Body of pancreas (tissue), 4 donors: ENCODE measurements around the gene CPT1B. TPM values are rescaled to one million over a fixed set of nuclear protein-coding genes. Genes with fewer than 3 reads are reported as not detected.

Source experiments
- ATAC-seq: fragments of 150-250 bp; one replicate; pipeline ENCODE4 v1.9.1; 2016
- DNase-seq, 4 donors: peaks; one replicate each; pipeline ENCODE4 v3.0.0-alpha.2; 2019
- H3K27ac ChIP-seq, 4 donors: fragments of 200-600 bp; sonication (generic); 1 replicate in 3 of 4; 2 replicates in 1 of 4; pipeline versions ENCODE4 v1.5.1 to v1.6.1; 2016 to 2019; ENCODE audit warnings: mild to moderate bottlenecking in 1 of 4, mixed read lengths in 1 of 4, moderate library complexity in 1 of 4
- H3K27me3 ChIP-seq, 2 donors: fragments of 200-600 bp; sonication (generic); one replicate each; pipeline ENCODE4 v1.6.0; 2016; ENCODE audit warnings: mild to moderate bottlenecking in 1 of 2
- H3K36me3 ChIP-seq, 2 donors: fragments of 200-600 bp; sonication (generic); replicated peaks in 1 of 2; 2 replicates each; pipeline ENCODE4 v1.5.1; 2016; ENCODE audit warnings: low read depth in 2 of 2; ENCODE audit not compliant: insufficient read depth in 1 of 2
- H3K4me1 ChIP-seq: fragments of 200-600 bp; sonication (generic); one replicate; pipeline ENCODE4 v1.6.0; 2016
- H3K4me3 ChIP-seq, 2 donors: fragments of 200-600 bp; sonication (generic); 1 replicate in 1 of 2; 2 replicates in 1 of 2; pipeline ENCODE4 v1.5.1; 2016 to 2019
- H3K9me3 ChIP-seq, 3 donors: fragments of 200-600 bp; sonication (generic); 1 replicate in 2 of 3; 2 replicates in 1 of 3; pipeline ENCODE4 v1.5.1; 2016
- POLR2A ChIP-seq, 3 donors: fragments of 450-650 bp; IDR thresholded peaks; one replicate each; pipeline ENCODE4 v1.6.1; 2016; ENCODE audit warnings: antibody characterized with exemption in 3 of 3, mild to moderate bottlenecking in 2 of 3
- WGBS, 2 donors: methylation state at CpG; one replicate each; pipeline ENCODE4 v1.1.5; 2017; 5-methylcytosine and 5-hydroxymethylcytosine counted together
- intact Hi-C: fragments of 100-400 bp; cut with DNase I; formaldehyde crosslinking; loops from one replicate; pipeline ENCODE4 v1.15.1; 2023
- total RNA-seq, 2 donors: library from RNA; depleted of rRNA; stranded (reverse); fragments of >200 nt; gene quantifications; one replicate each; pipeline ENCODE4 v1.1.0, GENCODE V29; 2016
- TF ChIP-seq, protein P1 (sequence below), 7 experiments: fragments of 450-650 bp in 4 of 7; fragments of 200-600 bp in 3 of 7; sonication (generic) in 3 of 7; IDR thresholded peaks; one replicate each; pipeline ENCODE4 v1.5.1; 2016 to 2019; ENCODE audit warnings: antibody characterized with exemption in 7 of 7

The CPT1B gene
- total RNA-seq, 2 donors from 2014 or later = 8.3 to 34.9 TPM

DNA sequence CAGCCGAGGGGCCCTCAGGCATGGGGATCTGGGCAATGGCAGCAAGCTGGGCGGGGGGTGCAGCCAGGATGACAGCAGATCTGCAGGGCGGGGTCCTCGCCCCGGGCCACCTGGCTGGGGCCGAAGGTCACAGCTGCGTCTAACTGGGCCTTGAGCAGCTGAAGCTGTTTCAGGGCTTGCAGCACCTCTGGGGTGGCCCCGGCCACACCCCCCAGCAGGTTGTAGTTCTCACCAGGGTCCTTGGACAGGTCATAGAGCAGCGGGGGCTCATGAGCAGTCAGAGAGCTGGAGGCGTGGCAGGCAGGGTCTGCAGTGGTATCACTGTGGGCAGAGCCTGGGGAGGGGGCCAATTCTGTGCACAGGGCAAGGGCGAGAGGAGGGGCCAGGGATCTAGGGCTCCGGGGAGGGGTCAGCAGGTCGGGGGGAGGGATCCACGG, 46.9 kb upstream of the CPT1B start:
- TF ChIP-seq, protein P1, sequence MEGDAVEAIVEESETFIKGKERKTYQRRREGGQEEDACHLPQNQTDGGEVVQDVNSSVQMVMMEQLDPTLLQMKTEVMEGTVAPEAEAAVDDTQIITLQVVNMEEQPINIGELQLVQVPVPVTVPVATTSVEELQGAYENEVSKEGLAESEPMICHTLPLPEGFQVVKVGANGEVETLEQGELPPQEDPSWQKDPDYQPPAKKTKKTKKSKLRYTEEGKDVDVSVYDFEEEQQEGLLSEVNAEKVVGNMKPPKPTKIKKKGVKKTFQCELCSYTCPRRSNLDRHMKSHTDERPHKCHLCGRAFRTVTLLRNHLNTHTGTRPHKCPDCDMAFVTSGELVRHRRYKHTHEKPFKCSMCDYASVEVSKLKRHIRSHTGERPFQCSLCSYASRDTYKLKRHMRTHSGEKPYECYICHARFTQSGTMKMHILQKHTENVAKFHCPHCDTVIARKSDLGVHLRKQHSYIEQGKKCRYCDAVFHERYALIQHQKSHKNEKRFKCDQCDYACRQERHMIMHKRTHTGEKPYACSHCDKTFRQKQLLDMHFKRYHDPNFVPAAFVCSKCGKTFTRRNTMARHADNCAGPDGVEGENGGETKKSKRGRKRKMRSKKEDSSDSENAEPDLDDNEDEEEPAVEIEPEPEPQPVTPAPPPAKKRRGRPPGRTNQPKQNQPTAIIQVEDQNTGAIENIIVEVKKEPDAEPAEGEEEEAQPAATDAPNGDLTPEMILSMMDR (IDR thresholded peaks at IDR 0.05) = no peak
- TF ChIP-seq POLR2A (IDR thresholded peaks at IDR 0.05) = no peak
- H3K27me3 ChIP-seq = no peaks in the 10 kb centered on the region
- intact Hi-C loops = no loop called here
- H3K36me3 ChIP-seq = no peaks in the 10 kb centered on the region
- H3K4me1 ChIP-seq = peaks cover 53% of the 10 kb centered on the region
- DNase-seq = no peak
- no peaks in the 10 kb centered on the region for H3K9me3 ChIP-seq
- WGBS, 2 donors = 85 to 100% methylated on average over 2 to 13 of the region's 14 CpGs
- H3K4me3 ChIP-seq = no peak overlapping the region
- no peak overlapping the region for H3K27ac ChIP-seq
- no peak for ATAC-seq

DNA sequence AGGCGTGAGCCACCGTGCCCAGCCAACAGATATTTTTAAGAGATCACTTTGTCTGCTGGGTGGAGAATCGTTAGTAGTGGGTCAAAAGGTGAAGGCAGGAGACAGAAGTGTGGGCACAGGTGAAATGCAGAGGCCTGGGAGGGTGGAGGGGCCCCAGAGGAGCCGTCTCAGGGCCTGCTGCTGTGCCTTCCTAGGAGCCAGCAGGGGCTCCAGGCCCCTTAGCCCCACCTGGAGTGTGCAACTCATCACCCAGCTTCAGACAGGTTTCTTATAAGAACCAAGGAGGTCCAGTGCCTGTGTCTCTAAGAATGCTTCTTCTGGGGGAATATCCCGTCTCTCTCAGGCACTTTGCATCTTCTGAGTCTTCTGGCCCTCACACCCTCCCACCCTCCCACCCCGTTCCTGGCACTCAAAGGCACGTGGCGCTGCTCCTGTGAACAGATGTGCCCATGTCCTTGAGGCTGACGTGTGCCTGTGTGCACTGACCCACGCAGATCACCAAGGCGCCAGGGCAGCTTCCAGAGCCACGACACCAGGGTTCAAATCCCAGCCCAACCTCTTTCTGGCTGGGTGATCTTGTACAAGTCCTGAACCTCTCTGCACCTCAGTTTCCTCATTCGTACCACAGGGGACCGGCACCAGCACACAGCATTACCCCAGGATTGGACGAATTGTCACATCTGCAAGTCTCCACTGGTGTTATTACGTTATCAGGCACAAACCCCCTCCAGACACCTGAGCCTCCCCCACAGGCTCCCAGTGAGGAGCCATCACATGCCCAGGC, 46.3 kb upstream of the CPT1B start:
- no peaks in the 10 kb centered on the region for H3K27me3 ChIP-seq
- DNase-seq (no peak), ATAC-seq (no peak)
- no peaks in the 10 kb centered on the region for H3K36me3 ChIP-seq
- TF ChIP-seq POLR2A (IDR thresholded peaks at IDR 0.05) = no peak
- TF ChIP-seq, protein P1 (IDR thresholded peaks at IDR 0.05) = no peak
- no peak overlapping the region for H3K4me3 ChIP-seq
- 74 to 75% methylated on average over 15 to 16 of the region's 16 CpGs for WGBS, 2 donors
- peak overlapping the region in 1 of 4 donors; percentile 5 for H3K27ac ChIP-seq
- intact Hi-C loops = no loop called here
- peaks cover 57% of the 10 kb centered on the region for H3K4me1 ChIP-seq
- no peaks in the 10 kb centered on the region for H3K9me3 ChIP-seq

DNA sequence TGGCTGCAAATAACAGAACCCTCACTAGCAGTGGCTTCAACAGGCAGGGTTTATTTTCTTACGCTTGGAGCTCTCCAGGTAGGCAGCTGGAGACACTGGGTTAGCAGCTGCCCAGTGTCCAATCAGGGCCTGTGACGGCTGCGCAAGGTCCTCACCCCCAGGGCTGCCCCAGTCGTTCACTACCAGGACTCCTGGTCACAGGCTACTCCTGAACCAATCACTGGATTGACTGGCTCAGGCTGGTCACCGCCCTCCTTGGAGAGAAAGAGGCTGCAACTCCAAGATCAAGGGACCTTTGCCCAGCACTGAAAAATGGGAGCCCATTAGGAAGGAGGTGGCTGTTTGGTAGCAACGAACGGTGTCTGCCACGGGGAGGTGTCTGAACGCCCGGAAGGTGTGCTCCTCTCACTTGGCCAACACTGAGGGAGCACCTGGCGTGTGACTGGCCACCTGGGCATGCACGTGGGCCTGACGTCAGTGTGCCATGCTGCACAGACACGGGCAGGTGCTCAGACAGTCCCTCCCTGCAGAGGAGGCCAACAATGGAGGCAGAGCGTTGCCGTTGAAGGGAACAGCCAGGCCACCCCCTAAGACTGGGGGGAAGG, 44.6 kb upstream of the CPT1B start:
- Histone ChIP-seq H3K4me3 (no peak overlapping the region), H3K27me3 (no peaks in the 10 kb centered on the region), H3K36me3 (no peaks in the 10 kb centered on the region), H3K4me1 (peaks cover 50% of the 10 kb centered on the region), H3K27ac (peak overlapping the region; percentile 86 to 95 (median 92)), H3K9me3 (no peaks in the 10 kb centered on the region)
- WGBS, 2 donors = 40 to 43% methylated on average over 10 to 16 of the region's 16 CpGs
- DNase-seq = peak; percentile 91 to 96 (median 95)
- peak; percentile 86 for ATAC-seq
- TF ChIP-seq, protein P1 (IDR thresholded peaks at IDR 0.05) = peak in 3 of 7 experiments; percentile 11 to 41 (median 24)
- peak; percentile 64 to 82 (median 81) for TF ChIP-seq POLR2A (IDR thresholded peaks at IDR 0.05)
- intact Hi-C loops = no loop called here

DNA sequence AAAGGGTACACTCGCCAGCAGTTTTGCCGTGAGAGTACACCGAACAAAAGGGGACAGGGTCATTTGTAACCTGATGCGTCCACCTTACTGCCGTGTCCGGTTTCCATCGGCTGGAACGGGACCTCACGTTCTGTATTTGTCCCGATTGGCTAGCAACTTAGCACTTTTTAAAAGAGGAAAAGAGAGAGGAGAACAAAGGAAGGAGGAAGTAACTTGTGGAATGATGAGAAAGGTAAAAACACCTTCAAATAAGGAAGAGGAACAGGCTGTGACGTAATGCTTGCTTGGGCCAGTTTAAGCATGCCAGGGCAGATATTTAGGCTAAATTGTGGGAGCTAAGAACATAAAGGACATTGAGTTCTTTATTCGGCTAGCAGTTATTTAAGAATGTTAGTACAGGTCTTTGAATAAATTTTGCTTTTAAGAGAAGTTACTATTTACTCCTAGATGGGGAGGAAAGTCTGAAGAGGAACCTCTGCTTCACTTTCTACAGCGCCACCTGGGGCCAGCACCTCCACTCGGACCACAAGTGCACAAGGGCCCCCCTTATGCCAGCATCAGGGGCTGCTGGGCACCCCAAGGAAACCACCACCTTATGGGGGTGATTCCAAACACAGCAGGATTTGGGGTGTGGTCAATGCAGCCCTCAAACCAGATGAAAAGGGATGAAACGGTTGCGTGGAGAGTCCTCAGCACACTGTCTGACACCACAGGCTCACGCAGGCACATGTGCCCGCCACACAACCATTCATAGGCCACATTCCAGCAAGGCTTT, 43.9 kb upstream of the CPT1B start:
- Histone ChIP-seq H3K9me3 (no peaks in the 10 kb centered on the region), H3K27ac (peak overlapping the region; percentile 86 to 95 (median 92)), H3K4me1 (peaks cover 46% of the 10 kb centered on the region), H3K27me3 (no peaks in the 10 kb centered on the region), H3K36me3 (no peaks in the 10 kb centered on the region), H3K4me3 (no peak overlapping the region)
- DNase-seq = peak; percentile 44 to 63 (median 46)
- intact Hi-C loops = no loop called here
- WGBS, 2 donors = 4 to 12% methylated on average over 14 to 18 of the region's 18 CpGs
- TF ChIP-seq POLR2A (IDR thresholded peaks at IDR 0.05) = no peak
- TF ChIP-seq, protein P1 (IDR thresholded peaks at IDR 0.05) = peak in 2 of 7 experiments; percentile 18 to 32
- ATAC-seq = peak; percentile 2
